ENCODE results near the gene ELFN2. TPM values are rescaled to one million over a fixed set of nuclear protein-coding genes. Genes with fewer than 3 reads are reported as not detected.

Gene ELFN2
- total RNA-seq, 6 experiments from 2014 or later: 0.07 to 0.93 (median 0.49) TPM

DNA sequence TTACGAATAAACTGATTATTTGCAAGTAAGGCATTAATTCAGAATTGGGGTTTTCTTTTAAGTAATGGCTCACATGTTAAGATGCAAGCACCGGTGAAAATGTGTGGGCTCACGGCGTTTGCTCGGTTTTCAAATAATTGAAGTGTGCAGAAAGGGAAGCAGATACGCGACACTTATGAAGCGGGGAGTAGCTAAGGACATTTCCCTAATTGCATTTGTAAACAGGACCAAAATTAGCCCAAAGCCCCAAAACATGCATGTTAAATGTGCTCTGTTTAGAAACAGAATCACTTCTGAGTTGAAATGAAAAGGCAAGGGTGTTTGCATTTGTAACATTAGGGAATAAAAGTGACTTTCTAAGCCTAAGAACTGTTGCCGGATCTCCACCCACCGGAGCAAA is 61.3 kb downstream of the ELFN2 start:
- no peaks in the 10 kb centered on the region for H3K36me3 ChIP-seq
- 78% methylated on average over 10 of the region's 10 CpGs for WGBS (ENCODE audit: insufficient coverage, low coverage, low lambda C conversion rate, missing lambda C conversion rate)
- no peak for ATAC-seq

DNA sequence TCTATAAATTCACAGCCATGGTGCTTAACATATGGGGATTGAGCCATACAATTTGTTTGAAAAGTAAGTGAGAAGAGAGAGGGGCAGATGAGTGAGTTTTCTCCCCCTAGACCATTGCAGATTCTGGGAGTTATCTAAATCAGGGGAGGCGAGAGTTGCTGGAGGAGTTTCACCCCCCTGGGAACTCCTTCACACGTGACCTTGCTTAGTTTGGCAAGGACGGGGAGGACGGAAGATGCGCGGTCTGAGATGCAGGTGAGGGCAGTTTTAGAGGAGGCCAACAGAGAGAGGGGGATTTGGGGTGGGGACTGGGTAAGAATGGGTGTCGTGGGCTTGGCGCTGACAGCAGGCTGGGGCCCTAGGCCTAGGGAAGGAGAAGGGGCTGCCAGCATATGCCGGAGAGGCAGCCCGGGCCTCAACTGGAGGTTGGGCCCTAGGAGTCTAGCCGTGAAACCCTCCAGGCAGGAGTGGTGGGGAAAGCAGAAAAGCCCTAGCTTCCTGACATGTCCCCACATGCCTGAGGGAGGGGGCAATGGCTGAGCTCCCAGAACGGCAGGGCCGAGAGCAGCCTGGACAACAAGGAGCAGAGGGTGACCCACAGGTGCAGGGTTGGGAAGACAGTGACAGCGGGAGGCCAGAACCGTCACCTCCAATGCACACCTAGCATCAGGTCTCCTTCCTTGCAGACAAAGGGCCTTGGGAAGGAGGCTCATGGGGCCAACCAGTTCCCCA is 63.9 kb downstream of the ELFN2 start:
- no peak for TF ChIP-seq POLR2A (IDR thresholded peaks at IDR 0.05)
- TF ChIP-seq, protein P1, sequence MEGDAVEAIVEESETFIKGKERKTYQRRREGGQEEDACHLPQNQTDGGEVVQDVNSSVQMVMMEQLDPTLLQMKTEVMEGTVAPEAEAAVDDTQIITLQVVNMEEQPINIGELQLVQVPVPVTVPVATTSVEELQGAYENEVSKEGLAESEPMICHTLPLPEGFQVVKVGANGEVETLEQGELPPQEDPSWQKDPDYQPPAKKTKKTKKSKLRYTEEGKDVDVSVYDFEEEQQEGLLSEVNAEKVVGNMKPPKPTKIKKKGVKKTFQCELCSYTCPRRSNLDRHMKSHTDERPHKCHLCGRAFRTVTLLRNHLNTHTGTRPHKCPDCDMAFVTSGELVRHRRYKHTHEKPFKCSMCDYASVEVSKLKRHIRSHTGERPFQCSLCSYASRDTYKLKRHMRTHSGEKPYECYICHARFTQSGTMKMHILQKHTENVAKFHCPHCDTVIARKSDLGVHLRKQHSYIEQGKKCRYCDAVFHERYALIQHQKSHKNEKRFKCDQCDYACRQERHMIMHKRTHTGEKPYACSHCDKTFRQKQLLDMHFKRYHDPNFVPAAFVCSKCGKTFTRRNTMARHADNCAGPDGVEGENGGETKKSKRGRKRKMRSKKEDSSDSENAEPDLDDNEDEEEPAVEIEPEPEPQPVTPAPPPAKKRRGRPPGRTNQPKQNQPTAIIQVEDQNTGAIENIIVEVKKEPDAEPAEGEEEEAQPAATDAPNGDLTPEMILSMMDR (IDR thresholded peaks at IDR 0.05): no peak
- Histone ChIP-seq H3K36me3 (no peaks in the 10 kb centered on the region), H3K9me3 (no peaks in the 10 kb centered on the region), H3K27me3 (no peaks in the 10 kb centered on the region), H3K4me1 (peaks cover 0 to 10% (median 0%) of the 10 kb centered on the region in 4 donors), H3K27ac (no peak overlapping the region), H3K4me3 (no peak overlapping the region)
- intact Hi-C loops (cut with DNase I): no loop called here
- 100% methylated on average over 4 of the region's 15 CpGs for WGBS (ENCODE audit: insufficient coverage, low coverage, low lambda C conversion rate, missing lambda C conversion rate)
- ATAC-seq (no peak), DNase-seq (no peak)

More for the DNA sequence above, 61.3 kb downstream of the ELFN2 start:
- TF ChIP-seq, protein P1 (IDR thresholded peaks at IDR 0.05): no peak
- TF ChIP-seq POLR2A (IDR thresholded peaks at IDR 0.05): no peak
- no peak overlapping the region for H3K4me3 ChIP-seq
- DNase-seq: no peak
- no peaks in the 10 kb centered on the region for H3K27me3 ChIP-seq
- no peak overlapping the region for H3K27ac ChIP-seq
- H3K9me3 ChIP-seq: no peaks in the 10 kb centered on the region
- peaks cover 0 to 10% (median 0%) of the 10 kb centered on the region in 4 donors for H3K4me1 ChIP-seq
- intact Hi-C loops (cut with DNase I): no loop called here

DNA sequence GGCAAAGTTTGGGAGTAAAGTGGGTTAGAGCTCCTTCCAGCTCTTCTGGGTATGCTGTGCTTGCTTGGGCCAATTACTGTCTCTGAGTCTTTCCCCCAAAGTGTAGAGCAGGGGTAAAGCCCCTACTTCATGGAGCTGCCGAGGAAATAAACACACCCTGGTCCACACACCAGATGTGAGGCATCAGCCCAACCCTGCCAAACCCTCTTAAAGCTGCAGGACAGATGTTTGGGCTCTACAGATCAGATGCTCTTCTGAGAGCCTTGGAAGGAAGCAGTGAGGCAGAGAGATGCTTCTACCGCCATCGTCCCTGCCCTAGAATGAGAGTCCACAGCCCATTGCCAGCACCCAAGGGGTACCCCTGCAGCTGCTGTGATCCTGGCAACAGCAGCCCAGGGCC is 64.7 kb downstream of the ELFN2 start:
- DNase-seq: no peak
- no peak for ATAC-seq
- intact Hi-C loops (cut with DNase I): no loop called here

DNA sequence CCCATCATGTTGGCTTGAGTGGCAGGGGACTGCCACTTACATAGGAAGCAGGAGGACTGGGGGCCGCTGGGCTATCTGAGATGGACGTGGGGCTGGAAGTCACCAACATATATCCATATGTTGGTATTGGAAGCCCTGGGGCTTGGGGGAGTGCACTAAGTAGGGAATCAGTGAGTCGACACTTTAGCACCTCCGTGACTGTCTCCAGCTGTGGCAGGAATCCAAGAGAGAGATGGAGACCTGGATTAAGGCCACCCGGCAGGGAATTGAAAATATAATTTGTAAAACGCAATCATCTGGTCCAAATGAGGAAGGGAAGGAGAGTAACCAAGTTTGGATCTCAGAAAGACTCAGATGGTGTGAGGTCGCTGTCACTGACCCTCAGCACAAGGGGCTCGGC is 68.4 kb downstream of the ELFN2 start:
- no peaks in the 10 kb centered on the region for H3K36me3 ChIP-seq
- no peak overlapping the region for H3K27ac ChIP-seq
- no peak for DNase-seq
- 71% methylated on average over 5 of the region's 8 CpGs for WGBS (ENCODE audit: insufficient coverage, low coverage, low lambda C conversion rate, missing lambda C conversion rate)
- H3K4me3 ChIP-seq: no peak overlapping the region
- TF ChIP-seq, protein P1 (IDR thresholded peaks at IDR 0.05): no peak
- no peak for TF ChIP-seq POLR2A (IDR thresholded peaks at IDR 0.05)
- intact Hi-C loops (cut with DNase I): no loop called here
- no peaks in the 10 kb centered on the region for H3K9me3 ChIP-seq
- no peaks in the 10 kb centered on the region for H3K4me1 ChIP-seq
- ATAC-seq: no peak
- H3K27me3 ChIP-seq: no peaks in the 10 kb centered on the region

More for the DNA sequence above, 64.7 kb downstream of the ELFN2 start:
- Histone ChIP-seq H3K9me3 (no peaks in the 10 kb centered on the region), H3K4me3 (no peak overlapping the region), H3K36me3 (no peaks in the 10 kb centered on the region), H3K27me3 (no peaks in the 10 kb centered on the region), H3K27ac (no peak overlapping the region), H3K4me1 (peaks cover 0 to 1% (median 0%) of the 10 kb centered on the region in 4 donors)
- WGBS (ENCODE audit: insufficient coverage, low coverage, low lambda C conversion rate, missing lambda C conversion rate): 93% methylated on average over 2 of the region's 3 CpGs
- TF ChIP-seq, protein P1 (IDR thresholded peaks at IDR 0.05): no peak
- TF ChIP-seq POLR2A (IDR thresholded peaks at IDR 0.05): no peak

Data from right lobe of liver (tissue), 6 donors.